Amygdala (tissue), 56 donors: ENCODE results near the gene ZC2HC1B.
A peak's percentile ranks its signal among the peaks of the same experiment; 100 is the strongest.

Experiments used
- DNase-seq, 56 donors: peaks; one replicate each; lab custom pipeline; 2025; lab: John Stamatoyannopoulos, UW

Gene ZC2HC1B

DNA sequence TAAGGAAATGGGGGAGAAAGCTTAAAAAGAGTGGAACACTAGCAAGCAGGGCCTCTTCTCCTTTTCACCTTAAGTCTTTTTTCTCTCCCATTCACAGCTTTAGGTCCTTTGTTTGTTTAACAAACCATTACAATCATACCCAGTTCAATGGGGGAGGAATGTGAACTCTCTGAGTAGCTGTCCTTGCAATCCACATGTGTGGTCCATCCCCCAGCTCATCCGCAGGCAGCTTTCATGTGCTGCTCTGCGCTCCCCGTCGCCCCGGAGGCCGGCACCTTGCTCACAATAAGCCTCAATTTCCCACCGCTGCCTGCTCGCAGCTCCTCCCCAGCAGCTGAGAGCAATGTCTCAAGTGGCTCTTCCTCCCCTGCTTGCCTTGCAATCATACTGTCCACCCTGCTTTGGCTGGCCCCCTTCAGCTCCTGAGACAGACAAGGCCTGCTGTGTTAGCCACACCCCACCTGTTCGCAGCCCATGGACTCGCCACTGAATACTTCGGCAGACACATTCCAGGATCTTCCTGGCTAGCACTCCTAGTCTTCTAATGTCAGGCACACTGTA lies 94.6 kb downstream of the ZC2HC1B start:
- DNase-seq, result no peak

DNA sequence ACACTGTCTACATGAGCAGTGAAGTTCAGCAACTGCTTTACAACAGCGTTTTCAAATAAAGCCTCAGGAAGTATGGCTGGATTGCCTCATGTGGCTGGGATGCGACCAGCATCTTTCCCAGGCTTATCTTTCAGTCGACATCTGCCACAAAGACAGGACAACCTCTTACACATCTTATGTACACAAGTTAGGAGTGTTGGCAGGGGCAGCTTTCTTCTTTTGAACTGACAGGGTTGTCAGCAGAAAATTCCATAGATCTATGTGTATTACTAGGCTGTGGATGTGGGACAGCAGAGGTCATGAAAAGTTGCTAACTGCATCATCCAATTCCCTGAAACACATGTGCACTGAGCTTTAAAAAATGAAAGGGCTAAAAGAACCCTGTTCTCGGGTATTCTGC lies 95.7 kb downstream of the ZC2HC1B start:
- no peak for DNase-seq

DNA sequence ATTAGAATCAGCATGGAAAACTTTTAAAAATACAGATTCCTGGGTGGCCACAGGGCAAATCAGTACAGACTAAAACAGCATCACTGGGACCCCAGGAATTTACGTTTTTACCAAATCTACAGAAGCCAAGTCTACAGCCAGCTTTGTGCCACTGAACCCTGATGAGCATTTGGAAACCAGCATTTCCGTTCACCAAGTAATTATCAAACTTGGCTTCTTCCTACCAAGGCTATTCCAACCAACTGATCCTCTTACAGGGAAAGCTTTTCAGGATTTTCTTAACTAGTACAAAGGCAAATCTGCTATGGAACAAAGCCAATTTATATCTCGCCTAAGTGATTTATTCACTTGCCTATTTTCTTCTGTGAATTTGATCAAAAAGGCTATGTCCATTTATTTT lies 96.8 kb downstream of the ZC2HC1B start:
- DNase-seq, result no peak

DNA sequence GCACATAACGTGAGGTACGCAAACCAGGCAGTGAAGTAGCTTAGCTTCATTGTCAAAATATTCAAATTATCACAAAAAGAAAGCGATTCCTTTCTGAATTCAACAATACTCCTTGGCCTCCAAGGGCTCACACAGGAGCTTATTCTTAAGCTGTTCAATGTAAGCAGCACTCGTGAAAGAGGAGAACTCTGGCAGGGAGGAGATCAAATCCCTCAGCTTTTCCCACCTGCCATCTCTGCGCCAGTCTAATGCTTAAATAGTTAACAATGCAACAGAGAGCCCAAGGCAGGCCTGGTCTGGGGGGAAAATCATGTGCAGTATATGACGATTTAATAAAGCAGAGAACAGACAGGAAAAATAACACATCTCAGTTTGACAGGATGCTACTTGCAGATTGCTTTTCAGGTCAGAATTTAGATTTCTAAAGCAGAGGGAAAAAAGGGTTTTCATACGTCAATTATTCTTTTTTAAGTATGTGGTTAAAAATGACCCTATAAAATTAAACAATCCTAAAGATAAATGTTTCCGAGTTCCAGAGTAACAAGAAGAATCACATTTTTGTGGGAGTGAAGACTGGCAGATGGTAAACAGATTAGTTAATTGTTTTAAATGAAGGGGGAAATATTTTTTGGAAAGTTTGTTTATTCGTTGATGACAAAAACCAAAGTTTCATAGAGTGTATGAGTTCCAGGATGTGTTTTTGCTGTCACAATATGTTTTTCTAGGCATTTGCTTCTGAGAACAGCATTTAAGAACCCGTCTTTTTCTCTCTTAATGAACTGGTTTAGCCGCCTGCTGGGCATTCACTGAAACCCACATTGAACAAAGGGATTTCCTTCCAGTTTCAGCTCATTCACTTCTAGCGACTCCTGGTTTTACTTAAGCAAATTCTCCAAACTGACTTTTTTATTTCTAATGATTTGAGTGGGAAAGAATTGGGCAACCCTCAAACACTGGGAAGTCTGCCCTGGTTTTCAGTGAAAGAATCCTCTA lies 97.9 kb downstream of the ZC2HC1B start:
- peak in 2 of 56 donors; percentile 6 to 13 for DNase-seq

DNA sequence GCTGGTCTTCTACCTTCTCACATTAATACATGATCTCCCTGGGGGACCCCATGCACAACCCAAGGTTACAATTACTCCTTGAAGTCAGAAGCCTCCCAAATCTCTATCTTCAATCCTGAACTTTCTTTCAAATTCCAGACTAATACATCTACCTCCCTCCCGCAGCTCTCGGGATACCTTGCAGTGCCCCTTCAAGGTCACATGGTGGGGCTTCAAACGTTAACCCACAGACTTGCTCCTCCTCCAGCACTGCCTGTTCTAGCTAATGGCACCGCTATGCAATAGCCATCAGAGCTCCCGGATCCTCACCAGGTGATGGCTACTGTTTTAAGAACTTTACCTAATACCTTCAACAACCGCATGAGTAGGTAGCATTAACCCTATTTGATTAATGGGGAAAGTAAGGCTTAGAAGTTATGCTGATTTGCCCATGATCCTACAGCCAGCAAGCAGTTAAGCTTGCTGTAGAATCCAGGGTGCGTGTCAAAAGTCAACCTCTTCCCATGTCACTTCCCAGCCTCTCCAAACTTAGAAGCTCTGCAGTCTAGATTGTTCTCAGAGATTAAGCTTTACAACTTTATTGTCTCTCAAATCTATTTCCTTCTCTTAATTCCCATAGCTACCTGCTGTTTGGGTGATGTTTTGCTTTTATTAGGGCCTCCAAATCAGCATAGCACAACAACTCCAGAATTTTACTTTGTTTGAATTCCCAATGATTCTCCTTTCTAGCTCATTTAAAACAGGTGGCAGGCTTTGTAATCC lies 99.1 kb downstream of the ZC2HC1B start:
- no peak for DNase-seq

DNA sequence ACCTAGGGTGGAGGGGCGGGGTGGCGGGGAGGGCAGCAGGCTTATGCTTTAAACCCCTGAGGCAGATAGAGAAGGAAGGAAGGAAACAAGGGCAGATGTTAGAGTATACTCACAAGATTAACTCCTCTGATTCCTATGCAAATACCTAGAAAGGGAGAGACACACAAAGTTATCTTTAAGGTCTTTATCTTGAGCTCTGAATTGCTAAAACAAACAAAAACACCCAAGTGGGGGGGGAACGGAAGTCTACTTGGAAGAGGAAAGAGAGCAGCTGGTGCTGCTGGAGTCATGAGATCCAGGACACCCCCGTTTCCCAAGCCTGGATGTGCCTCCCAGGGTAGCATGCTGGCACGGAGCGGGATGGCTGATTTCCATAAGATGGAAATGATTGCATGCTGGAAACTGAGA lies 100.4 kb downstream of the ZC2HC1B start:
- DNase-seq, result no peak

DNA sequence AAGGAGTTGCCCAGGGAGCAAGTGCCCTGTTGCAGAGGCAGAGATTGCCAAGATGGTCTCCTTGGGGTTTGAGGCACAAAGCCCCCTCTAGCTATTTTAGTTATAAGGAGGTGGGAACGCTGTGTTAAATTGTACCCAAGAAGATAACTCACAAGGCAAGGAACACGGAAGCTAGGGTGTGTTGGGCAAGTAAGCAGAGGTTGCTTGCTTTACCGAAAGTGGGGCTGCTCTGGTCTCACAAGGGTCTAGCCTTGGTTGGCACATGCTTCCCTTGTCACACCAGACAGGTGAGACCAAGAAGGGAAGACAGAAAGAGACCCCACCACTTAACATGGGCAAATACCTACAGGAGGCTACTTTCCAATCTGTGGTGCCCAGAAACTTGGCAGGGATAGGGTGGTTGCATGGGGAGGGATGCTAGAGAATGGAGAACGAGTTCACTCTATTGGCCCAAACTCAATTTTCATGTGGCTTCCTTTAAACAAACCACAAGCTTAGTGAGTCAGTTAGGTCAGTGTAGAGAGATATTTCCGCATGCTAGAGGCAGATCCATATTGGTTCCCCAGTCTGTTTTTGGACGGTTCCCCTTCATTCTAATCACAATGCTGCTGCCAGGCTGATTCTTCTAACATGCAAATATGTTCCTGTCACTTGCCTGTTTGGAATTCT lies 101.4 kb downstream of the ZC2HC1B start:
- no peak for DNase-seq

DNA sequence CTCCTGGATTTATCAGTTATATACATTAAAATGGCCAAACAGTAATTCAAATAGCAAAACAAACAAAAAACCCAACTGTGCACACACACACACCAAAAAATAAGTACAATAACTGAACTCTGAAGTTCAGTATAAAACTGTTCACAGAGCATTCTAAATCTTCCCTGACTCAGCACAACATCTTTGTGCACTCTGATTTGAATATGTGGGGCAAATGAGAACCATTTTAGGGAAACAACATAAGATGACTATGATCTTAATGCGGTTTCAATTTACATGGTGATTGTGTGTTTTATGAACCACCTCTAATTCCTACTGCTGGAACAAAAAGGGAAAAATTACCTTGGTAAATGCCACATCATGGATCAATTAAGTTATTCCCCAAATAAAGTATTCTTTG lies 102.0 kb downstream of the ZC2HC1B start:
- DNase-seq, result no peak

DNA sequence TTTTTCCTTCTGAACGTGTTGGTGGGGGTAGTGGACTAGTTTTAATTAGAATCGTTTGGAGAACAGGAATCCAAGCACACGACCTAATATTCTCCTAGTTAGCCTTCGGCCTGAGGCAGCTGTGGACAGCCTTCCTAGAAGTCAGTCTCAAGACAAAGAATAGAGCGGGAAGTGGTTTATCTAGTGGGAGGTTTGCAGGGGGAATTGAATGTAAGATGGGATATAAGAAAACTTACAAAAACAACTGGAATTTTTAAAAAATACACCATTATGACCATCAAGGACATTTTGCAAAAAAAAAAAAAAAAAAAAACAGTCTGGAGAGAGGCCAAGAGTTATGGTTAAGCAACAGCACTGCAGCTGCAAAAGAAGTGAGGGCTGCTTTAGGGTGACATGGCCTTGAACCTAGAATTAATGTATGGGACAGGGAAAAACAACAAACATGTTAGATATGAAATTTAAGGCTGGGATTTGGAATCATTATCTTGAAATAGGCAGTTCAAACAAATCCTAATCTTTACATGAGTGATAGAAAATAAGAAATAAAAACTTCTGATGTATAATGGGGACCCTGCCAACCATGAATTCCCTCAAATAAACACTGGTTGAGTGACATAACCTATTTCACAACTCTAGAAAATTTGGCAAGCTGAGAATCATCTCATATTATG lies 103.6 kb downstream of the ZC2HC1B start:
- DNase-seq, result no peak

DNA sequence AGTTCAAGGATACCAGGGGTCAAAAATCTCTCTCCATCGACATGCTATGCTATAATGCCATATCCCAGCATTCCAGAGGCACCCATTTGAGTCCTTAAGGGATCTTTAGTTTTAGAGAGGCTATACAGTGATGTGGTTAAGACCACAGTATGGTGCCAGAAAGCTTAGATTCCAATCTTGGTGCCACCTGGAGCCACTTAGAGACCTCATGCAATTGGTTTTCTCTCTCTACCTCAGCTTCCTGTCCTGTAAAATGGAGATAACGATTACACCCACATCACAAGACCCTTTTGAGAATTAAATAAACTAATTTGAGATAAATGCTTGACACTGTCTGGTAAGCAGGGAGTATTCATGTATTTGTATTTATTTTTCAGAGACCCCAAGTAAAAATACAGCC lies 104.8 kb downstream of the ZC2HC1B start:
- DNase-seq, result no peak

DNA sequence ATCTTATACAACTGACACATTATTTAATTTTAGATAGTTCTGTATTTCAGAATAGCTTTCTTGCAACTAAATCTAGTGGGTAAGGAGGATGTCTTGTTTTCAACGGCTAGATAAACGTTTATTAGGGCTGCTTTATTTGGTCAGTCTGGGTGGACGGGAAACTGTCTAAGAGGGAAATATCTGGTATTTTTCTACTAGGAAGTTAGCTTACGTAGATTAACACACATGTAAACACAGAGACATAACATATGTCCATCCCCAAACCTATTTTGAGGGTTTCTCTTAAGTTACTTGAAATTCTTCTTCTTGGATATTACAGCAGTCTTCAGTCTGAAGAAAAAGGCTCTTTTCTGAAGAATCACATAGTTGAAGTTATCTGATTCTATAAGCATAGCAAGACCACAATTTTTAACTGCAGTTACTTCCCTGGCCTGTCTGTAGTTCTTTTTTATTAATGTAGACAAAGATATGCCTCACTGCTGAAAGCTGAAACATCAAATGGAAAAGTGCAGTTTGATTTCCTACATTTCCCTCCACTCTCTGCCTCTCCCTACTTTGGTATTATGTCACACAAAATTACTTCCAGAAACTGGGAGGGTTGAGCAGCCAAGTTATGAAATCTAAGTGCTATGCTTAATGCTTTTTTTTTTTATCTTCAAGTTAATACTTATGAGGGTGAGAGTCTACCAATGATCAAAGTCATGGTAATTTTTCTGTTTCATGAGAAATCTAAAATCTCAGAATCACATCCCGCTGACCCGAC lies 106.4 kb downstream of the ZC2HC1B start:
- DNase-seq, result no peak

DNA sequence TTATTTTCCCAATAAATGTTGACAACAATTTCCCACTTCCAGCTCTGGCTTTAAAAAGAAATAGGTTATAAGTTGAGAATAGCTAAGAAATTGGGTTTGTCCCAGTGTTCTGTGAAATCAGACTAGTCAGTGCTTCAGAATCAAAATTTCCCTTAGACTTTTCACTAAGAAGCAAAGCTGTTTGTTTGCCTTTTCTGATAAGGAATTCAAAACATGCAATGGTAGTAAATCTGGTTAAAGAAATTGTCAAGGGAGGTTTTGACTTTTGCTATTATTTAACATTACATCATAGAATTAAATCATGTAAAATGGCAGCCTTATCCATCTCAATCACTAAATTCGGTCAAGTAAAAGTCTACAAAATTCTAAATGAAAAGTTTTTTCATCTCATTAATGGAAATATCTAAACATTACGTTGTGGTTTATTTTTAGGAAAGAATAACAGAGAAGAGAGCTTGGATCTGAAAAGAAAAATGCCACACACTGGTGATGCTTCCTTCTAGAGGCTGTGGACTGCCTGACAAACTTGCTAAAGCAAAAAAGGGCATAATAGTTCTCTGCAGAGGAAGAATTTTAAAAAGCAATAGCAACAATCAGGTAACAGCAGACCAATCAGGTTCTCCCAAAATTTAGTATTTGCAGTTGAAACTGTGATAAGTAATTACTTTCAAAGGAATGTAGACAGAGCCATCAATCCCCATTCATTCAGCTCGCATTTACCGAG lies 107.4 kb downstream of the ZC2HC1B start:
- no peak for DNase-seq

DNA sequence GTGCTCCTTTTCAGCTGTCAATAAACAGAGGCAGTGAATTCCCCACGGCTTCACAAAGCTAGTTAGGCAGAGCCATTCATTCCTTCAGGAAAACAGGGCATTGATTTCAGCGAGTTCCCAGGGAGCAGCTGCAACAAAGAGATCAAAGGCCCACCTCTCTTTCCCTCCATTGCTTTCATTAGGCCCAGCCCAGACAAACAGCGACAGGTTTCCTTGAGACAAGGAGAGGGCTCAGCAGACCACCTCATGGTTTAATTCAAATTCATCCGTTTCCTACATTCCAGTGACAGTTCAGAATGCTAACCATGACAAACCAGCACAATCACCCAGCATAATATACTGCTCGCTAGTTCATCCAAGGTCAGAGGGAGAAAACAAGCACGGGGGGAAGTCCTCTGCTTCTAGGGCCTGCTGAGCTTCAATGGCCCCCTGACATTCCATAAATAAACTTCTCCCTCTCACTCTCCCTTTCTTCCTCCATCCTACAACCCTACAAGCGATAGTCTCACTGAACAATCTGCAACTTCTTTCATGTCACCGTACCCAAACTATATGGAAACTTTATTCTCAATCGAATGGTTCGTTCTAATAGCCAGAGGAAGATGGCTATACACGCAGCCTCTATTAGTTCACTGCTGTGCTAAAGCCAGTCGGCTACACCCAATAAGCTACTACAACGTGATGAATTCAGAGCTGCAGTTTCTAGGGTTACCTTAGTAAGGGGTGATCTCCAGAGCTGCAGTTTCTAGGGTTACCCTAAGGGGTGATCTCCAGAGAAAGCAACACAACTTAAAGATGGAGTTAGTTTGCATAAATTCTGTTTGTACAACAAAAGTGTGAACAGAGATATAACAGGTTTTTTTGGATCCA lies 109.1 kb downstream of the ZC2HC1B start:
- no peak for DNase-seq

DNA sequence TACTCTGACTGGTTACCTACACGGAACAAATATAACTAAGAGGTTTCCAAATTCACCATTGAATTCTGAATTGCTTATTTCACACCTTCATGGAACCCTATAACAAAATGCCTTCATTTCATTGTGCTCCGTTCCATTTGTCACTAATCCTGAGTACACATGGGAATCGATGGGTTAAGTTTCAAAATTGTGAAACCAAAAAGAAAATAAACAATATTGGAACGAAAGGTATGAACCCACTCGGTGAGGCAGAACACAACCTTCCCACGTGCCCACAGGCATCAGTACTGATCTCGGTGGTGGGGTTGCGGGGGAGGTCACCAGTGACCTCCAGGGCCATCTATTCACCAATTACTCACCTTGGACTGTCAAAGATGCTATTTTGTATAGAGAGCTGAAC lies 109.8 kb downstream of the ZC2HC1B start:
- no peak for DNase-seq

DNA sequence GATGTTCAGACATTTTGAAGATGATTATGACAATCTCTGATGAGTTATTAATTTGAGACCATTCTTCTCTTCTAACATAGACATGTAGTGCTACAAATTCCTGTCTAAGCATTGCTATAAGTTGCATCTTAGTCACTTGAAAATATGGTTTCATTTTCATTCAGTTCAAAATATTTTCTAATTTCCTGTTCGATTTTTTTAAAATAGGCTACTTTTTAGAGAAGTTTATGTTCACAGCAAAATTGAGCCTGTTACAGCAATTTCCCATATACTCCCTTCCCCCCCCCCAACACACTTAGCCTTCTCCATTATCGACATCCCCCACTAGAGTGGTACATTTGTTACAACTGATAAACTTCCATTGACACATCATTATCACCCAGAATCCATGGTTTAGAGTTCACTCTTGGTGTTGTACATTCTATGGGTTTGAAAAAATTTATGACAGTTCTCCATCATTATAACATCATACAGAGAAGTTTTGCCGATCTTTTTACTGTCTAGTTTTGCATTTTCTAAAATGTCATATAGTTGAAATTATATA lies 112.6 kb downstream of the ZC2HC1B start:
- no peak for DNase-seq

DNA sequence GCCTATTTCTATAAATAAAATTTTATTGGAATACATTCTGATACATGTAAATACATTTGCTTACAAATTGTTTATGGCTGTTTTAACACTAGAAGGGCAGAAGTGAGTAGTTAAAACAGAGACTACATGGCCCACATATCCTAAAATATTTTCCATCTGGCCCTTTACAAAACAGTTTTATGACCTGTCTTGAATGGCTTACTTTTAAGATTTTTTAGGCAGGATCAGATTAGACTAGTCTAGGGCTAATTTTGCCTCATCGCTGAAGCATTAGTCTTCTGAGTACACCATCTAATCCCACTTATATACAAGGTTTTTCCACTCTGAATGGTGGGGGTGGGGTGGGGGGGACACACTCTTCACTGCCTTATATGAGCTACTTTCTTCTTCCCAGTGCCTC lies 116.6 kb downstream of the ZC2HC1B start:
- no peak for DNase-seq

DNA sequence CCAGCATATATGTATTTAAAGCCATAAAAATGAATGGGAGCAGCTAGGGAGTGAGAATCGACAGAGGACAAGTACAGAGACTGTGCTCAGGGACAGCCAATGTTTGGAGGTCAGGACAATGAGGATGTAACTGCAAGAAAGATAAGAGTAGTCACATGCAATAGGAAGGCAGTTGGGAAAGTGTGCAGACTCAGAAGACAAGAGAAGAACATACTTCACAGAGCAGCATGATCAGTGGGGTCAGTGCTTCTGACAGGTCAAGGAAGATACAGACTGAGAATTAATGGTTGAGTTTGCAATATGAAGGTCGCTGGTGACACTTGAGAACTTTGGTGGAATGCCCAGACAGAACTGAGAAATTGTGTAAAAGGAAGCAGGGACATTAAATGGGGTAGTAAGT lies 118.7 kb downstream of the ZC2HC1B start:
- no peak for DNase-seq

DNA sequence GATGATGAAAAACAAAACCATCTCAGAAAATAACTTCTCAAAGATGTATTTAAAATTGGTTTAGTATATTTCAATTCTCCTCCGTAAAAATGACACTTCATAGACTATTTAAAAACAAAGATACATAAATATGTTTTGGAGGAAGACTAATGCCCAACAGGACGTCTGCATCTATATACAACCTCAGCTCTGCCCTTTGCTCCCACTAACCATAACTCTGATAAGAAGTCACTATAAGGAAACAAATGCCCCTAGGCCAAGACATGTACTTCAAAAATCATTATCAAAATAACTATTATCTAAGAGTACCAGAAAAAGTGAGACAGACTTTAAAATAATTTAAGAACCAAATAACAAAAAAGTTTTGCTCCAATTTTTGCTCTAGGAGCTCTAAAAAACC lies 120.4 kb downstream of the ZC2HC1B start:
- DNase-seq, result no peak
